Activated CD4-positive, alpha-beta T cell treated with anti-CD3 and anti-CD28 coated beads, Interleukin-2, amount 50 U/mL, for 4 hours (primary cell): ENCODE measurements around the gene IL1RAPL1.
"Not testable (repeated sequence)": the region's sequence is repeated elsewhere in the genome, so short reads cannot be mapped to it uniquely, and the experiment has no call there.

ENCODE experiments used
- DNase-seq, 2 experiments: peaks; one replicate each; pipeline ENCODE4 v3.0.0-alpha.2; 2020

Gene IL1RAPL1

GRCh38 chrX:28997706-28998463 lies 410.6 kb downstream of the IL1RAPL1 start:
- DNase-seq, result no peak

GRCh38 chrX:28998609-28999135 lies 411.4 kb downstream of the IL1RAPL1 start:
- DNase-seq, result no peak

DNA sequence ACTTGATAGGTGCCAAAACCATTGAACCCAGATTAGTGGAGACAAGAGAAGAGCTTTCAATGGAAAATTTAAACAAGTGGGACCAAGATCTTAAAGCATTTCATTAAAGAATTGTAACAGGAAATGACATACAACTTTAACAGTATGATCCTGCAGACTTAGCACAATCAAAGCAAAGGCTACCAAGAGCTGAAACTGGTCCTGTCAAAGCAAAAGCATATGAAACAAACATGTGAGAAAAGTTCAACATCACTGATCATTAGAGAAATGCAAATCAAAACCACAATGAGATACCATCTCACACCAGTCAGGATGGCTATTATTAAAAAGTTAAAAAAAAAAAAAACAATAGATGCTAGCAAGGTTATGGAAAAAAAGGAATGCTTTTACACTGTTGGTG lies 425.6 kb downstream of the IL1RAPL1 start:
- no peak for DNase-seq

DNA sequence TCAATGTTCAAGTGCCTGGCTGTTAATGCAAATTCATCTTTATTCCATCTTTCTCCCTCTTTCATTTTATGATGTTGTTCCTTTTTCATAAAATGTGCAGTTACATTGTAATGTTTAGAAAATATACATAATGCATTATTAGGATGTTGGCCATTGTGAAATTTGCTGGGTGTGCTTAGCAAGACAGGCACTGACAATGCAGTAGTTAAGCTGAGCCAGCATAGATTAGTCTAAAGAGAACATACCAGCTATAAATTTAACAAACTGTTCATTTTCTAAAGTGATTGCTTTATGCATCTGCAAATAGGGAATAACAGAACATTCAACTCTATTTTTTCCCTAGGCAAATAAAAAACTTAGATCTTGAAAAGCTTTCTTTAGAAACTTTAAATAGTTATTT lies 436.0 kb downstream of the IL1RAPL1 start:
- DNase-seq, result no peak

- no peak for DNase-seq
These were observed 437.6 kb downstream of the IL1RAPL1 start for GRCh38 chrX:29024871-29025270.

GRCh38 chrX:29039501-29039900 lies 452.3 kb downstream of the IL1RAPL1 start:
- no peak for DNase-seq

- DNase-seq, result no peak
These were observed 452.9 kb downstream of the IL1RAPL1 start for GRCh38 chrX:29040160-29040559.

- no peak for DNase-seq
These were observed 455.1 kb downstream of the IL1RAPL1 start for GRCh38 chrX:29042341-29042740.

DNA sequence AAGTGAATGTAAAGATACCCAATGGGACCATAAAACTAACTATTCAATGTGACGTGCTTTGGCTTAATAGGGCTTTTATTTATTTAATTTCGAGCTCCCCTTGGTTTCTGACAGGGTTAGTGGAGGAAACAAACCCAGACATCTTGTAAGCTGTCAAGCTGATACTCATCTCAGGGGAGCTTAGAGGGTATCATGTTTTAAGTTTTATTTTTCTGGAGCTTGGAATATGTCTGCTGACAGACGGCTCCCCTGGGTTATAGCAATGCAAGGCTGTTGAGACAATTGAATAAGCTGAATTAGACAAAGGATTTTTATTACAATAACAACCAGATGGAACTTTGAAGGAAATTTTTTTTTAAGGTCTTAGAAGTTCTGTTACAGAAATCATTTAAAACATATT lies 456.5 kb downstream of the IL1RAPL1 start:
- DNase-seq, result no peak

GRCh38 chrX:29044423-29045184 lies 457.4 kb downstream of the IL1RAPL1 start:
- DNase-seq, result no peak

DNA sequence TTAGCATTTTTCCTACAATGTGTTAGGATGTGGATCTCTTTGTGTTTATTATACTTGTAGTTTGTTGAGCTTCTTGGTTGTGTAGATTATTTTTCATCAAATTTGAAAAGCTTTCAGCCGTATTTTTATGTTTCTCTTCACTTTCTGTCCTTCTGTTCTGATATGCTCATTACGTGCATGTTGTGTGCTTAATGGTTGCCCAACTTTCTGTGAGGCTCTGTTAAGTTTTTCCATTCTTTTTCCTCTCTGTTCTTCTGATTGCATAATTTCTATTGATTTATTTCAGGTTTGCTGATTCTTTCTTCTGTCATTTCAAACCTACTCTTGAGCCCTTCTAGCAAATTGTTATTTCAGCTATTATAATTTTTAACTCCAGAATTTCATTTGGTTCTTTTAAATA lies 478.2 kb downstream of the IL1RAPL1 start:
- no peak for DNase-seq

DNA sequence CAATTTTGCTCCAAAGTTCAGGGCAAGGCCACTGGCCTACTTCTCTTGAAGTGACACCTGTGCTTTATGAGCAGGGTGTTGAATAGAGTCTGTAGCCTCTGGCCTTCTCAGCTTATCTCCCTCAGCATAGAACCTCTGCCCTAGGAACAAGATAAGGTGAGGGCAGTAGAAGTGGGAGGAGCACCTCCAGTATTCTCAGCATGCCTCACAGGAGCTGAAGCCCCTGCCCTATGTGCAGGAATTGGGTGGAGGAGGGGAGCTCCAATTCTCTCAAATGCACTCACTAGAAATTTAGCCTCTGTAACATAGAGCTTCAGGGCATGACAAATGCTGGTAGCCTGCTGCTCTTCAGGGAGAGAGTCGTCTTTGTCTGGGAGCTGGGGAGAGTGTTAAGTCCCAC lies 479.3 kb downstream of the IL1RAPL1 start:
- no peak for DNase-seq

GRCh38 chrX:29067351-29067750 lies 480.1 kb downstream of the IL1RAPL1 start:
- DNase-seq, result no peak

DNA sequence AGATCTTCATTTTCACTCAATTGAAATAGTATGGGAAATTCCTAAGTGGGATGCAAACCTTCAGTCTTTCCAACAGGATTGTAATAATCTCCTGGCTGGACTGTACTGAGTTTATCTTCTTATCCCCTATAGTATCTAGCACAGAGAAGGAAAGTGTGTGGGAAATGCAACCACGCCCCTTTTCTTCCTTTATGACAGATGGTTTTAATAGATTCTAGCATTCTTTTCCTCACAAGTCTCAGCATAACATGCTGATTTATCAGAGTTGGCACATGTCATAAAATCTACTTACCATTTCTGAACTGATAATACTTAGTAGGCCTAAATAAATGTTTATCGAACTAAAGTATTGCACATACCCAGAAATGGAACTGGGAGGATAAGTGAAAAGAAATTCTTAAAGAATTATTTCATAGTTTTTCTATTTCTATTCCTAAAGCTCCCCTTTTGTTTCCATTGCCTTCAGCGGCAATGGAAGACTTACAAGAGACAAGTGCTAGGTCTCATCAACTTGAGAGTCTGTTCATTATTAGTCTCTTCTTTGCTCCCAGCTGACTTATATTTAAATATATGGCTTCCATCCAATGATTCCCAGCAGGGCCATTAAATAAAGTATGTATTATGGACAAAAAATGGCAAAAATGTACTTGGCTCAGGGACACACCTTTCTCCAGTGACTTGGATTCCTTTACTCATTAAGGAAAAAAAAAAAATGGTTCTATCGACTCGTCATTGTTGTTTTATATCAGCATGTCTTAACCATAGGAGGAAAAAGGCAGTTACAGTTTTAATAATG lies 484.5 kb downstream of the IL1RAPL1 start:
- DNase-seq, result no peak

DNA sequence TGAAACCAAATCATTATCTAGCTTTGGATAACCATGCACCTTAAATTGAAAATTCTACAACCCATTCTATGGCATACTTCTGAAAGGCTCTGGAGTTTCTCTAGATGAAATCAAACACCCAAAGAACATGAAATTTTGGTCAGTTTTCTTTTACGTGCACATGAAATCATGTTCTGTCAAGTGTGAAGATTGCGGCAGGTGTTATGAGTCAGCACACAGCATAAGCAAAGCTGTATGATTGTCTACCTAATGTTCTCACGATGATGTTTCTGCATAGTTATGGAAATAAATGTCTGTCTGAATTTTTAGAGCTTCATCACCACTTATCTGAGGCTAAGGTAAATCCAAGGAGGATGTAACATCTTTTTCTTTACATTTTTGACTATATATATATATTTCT lies 495.3 kb downstream of the IL1RAPL1 start:
- DNase-seq, result no peak

- no peak for DNase-seq
These were observed 496.6 kb downstream of the IL1RAPL1 start for GRCh38 chrX:29083823-29084222.

GRCh38 chrX:29090811-29091210 lies 503.6 kb downstream of the IL1RAPL1 start:
- no peak for DNase-seq

DNA sequence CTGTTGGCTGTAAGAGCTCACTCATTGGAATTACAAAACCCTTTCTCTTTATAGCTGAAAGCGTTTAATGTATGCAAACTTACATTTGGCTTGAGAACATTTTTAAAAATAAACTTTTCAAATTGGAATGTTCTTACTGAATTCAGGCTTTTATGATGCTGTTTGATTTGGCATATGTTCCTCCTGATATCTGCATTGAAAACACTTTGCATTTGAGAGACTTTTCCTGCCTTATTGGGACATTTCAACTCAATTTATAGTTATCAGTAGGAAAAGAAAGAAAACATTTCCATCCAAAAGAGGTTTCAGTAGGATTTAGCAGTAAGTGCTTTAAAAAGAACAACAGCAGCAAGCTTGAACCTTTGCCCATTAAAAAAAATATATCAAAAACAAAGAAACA lies 520.0 kb downstream of the IL1RAPL1 start:
- DNase-seq, result no peak

DNA sequence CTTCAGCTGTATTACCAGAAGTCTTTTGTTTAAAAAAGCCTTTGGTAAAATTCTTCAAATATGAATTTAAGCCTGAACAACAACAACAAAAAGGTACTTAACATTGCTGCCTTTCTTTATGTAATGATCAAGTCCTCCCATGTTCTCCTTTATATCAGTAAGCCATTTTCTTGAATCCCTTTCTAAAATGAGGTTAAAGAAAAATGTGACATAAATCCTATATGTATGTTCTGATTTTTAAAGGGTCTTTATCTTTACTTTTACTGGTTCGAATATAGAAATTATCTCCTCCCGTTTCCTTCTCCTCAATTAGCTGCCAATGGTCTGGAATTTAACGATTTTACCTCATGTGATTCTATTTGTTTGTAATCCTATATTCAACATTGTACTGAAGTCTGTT lies 522.8 kb downstream of the IL1RAPL1 start:
- DNase-seq, result no peak

DNA sequence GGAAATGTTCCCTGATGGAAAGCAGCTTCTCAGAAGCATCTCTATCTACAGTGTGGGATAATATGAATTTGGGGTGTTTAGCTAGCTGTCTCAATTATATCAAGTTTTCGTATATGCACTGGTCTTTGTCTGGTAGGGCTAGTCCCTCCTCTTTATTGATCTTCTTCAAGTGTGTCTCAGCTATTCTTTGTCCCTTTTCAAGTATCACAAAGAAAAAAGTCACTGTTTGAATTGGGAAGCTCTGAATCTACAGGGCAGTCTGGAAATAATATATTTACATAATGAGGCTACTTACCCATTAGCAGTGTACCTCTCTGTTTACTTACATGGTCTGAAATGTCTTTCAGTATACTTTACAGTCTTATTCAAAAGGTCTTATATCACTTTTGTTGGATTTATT lies 526.0 kb downstream of the IL1RAPL1 start:
- DNase-seq, result no peak

DNA sequence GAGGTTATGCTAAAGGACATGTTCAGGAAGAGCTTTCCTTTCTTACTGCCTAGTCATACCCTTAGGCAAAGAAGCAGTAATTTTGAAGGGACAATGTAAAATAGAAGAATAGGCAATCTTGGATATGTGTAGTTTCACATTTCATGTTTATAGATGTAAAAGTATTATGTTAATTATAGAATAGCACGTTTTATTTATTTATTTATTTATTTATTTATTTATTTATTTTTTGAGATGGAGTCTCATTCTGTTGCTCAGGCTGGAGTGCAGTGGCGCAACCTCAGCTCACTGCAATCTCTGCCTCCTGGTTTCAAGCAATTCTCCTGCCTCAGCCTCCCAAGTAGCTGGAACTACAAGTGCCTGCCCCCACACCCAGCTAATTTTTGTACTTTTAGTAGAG lies 535.6 kb downstream of the IL1RAPL1 start:
- not testable (repeated sequence) for DNase-seq

GRCh38 chrX:29130905-29131304 lies 543.7 kb downstream of the IL1RAPL1 start:
- no peak for DNase-seq

DNA sequence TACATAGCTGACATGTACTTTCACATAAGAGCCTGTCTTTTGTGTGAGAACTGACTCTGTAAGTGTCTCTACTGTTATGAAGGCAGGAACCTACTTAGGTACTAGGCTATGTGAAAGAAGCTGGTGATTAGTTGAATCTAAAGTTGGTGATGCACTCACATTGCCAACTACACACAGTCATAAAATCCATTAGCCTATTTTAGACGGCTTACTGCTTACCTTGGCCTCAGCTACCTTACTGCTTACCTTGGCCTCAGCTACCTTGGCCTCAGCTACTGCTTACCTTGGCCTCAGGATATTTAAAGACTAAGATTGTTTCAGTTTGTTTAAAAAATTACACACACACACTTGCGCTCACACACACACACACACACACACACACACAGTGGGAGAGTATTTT lies 549.7 kb downstream of the IL1RAPL1 start:
- DNase-seq, result no peak
